ENCODE data around the gene MAPRE2. TPM values are rescaled to one million over a fixed set of nuclear protein-coding genes. Genes with fewer than 3 reads are reported as not detected.

The MAPRE2 gene
- total RNA-seq, 4 donors from 2014 or later = 22.2 to 32.2 (median 24.5) TPM

DNA sequence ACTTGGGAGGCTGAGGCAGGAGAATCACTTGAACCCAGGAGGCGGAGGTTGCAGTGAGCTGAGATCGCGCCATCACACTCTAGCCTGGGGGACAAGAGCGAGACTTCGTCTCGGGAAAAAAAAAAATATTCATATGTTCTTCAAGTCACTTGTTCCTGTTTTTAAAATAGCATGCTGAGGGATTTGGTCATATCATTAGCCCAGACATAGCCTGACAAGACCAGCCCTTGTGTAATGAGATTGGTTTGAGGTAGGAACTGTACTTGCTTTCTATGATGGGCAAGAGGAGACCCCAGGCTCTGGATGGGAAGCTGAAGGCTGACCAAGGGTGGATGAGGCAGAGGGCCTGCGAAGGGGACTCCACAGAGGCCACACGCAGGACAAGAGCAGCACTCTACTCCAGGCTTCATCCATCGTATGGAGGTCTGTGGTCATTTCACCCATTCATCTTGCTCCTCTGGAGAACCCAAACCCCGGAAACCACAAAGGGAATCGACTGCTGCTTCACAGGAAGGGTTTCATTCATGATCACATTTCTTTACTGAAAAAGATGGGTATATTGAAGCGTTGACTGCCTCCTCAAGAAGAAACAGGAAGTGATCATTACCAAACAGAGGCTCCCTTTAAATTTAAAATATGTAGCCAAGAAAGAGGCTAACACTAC is 112.5 kb downstream of the MAPRE2 start:
- intact Hi-C loops (cut with DNase I) = no loop called here
- 88% methylated on average over 12 of the region's 12 CpGs for WGBS
- no peak for DNase-seq (ENCODE audit: extremely low spot score)
- Histone ChIP-seq H3K27me3 (no peaks in the 10 kb centered on the region), H3K9me3 (no peaks in the 10 kb centered on the region), H3K27ac (replicated peaks in 1 of 4) (no peak overlapping the region), H3K36me3 (no peaks in the 10 kb centered on the region), H3K4me3 (no peak overlapping the region), H3K4me1 (peaks cover 6 to 10% (median 9%) of the 10 kb centered on the region in 4 donors)
- no peak for TF ChIP-seq POLR2A (IDR thresholded peaks at IDR 0.05; ENCODE audit: low read depth)
- TF ChIP-seq, protein P1, sequence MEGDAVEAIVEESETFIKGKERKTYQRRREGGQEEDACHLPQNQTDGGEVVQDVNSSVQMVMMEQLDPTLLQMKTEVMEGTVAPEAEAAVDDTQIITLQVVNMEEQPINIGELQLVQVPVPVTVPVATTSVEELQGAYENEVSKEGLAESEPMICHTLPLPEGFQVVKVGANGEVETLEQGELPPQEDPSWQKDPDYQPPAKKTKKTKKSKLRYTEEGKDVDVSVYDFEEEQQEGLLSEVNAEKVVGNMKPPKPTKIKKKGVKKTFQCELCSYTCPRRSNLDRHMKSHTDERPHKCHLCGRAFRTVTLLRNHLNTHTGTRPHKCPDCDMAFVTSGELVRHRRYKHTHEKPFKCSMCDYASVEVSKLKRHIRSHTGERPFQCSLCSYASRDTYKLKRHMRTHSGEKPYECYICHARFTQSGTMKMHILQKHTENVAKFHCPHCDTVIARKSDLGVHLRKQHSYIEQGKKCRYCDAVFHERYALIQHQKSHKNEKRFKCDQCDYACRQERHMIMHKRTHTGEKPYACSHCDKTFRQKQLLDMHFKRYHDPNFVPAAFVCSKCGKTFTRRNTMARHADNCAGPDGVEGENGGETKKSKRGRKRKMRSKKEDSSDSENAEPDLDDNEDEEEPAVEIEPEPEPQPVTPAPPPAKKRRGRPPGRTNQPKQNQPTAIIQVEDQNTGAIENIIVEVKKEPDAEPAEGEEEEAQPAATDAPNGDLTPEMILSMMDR (IDR thresholded peaks at IDR 0.05) = no peak
- no peak for TF ChIP-seq POLR2AphosphoS5 (IDR thresholded peaks at IDR 0.05)
- no peak for TF ChIP-seq EP300 (IDR thresholded peaks at IDR 0.05)

DNA sequence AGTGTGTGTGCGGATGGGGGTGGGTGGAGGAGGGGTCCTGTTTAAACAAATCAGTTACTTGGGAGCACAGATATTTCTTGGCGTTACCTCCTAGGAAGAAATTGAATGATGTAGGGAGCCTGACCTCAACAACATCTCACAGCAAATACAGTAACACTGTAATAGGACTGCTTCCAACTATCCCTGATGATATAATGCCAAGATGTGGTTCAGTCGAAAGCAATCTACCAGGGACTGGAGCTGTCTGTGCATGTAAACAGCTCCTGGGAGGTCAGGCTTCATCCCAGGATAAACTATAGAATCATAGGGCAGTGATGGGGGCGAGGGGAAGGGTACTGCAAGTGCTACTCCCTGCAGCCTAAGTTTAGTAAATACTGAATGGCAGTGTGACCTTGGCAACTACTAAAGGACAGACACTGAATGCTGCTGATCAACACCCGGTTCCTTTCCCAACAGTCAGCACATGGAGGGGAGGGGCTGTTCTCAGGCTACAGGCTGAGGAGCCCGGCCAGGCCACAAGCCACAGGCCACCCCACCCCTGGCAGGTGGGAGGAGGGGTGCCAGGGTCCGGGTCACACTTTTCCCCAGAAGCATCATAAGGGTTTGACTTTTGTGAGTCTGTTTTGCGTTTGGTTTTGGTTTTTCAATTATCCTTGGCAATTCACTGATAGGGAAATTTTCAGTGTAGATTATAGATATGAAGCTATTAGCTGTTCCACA is 114.3 kb downstream of the MAPRE2 start:
- 21% methylated on average over 5 of the region's 8 CpGs for WGBS
- H3K9me3 ChIP-seq = no peaks in the 10 kb centered on the region
- no peaks in the 10 kb centered on the region for H3K27me3 ChIP-seq
- peak; percentile 75 for DNase-seq (ENCODE audit: extremely low spot score)
- intact Hi-C loops (cut with DNase I) = no loop called here
- no peaks in the 10 kb centered on the region for H3K36me3 ChIP-seq
- peaks cover 6 to 10% (median 9%) of the 10 kb centered on the region in 4 donors for H3K4me1 ChIP-seq
- no peak overlapping the region for H3K4me3 ChIP-seq
- TF ChIP-seq EP300 (IDR thresholded peaks at IDR 0.05) = no peak
- TF ChIP-seq, protein P1 (IDR thresholded peaks at IDR 0.05) = no peak
- TF ChIP-seq POLR2A (IDR thresholded peaks at IDR 0.05; ENCODE audit: low read depth) = no peak
- no peak for TF ChIP-seq POLR2AphosphoS5 (IDR thresholded peaks at IDR 0.05)
- H3K27ac ChIP-seq (replicated peaks in 1 of 4) = no peak overlapping the region

DNA sequence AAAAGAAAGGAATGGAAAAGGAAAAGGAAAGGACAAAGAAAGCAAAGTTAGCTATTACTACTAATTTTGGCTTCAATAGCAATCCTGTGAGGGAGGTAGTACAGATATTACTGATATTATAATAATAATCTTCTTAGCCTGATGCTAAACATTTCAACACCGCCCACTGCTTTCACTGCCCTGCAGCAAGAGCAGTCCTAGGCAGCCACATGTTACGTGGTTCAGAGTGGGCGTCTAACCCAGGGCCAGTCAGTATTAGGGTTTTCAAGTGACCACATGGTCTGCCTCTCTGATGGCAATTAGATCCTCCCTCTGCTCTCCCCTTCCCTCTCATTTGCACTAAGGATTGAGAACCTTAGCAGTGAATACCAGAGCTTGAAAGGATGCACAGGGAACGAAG is 116.0 kb downstream of the MAPRE2 start:
- TF ChIP-seq, protein P1 (IDR thresholded peaks at IDR 0.05) = no peak
- no peak for TF ChIP-seq POLR2A (IDR thresholded peaks at IDR 0.05; ENCODE audit: low read depth)
- TF ChIP-seq POLR2AphosphoS5 (IDR thresholded peaks at IDR 0.05) = no peak
- TF ChIP-seq EP300 (IDR thresholded peaks at IDR 0.05) = no peak
- H3K9me3 ChIP-seq = no peaks in the 10 kb centered on the region
- WGBS = 86% methylated on average over 4 of the region's 4 CpGs

DNA sequence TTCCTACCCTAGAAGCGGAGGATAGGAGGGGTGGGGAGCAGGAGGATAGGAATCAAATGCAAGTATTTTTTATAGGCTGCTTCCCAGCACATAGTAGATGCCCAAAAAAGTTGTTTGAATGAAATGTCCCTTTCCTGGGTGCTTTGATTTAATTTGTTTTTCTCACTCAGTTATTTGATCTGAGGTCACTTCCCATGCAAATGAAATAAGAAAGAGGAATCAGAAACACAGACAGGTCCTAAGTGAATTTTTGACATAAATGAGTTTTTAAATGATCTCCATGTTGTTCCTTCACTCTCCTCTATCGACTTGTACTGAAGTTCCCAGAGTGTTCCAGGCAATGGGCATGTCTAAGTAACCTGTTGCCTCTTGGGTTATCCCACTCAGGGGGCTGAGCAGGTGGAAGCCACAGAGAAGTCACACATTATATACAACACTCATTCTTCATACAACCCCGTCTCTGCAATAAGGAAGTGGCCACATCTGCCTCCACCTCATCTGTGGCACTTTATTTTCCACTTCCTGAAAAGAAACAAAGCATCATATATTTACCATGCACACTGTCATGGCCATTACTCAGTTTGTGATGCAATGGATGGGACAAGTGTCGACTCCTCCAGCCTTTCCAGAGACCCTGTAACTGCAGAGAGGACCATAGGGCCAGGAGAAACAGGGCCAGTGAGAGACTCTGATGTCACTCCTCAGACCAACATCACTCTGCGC is 117.7 kb downstream of the MAPRE2 start:
- Histone ChIP-seq H3K9me3 (no peaks in the 10 kb centered on the region), H3K27ac (replicated peaks in 1 of 4) (no peak overlapping the region), H3K4me3 (no peak overlapping the region), H3K4me1 (peaks cover 9 to 14% (median 12%) of the 10 kb centered on the region in 4 donors), H3K36me3 (no peaks in the 10 kb centered on the region), H3K27me3 (no peaks in the 10 kb centered on the region)
- TF ChIP-seq POLR2A (IDR thresholded peaks at IDR 0.05; ENCODE audit: low read depth) = no peak
- no peak for TF ChIP-seq POLR2AphosphoS5 (IDR thresholded peaks at IDR 0.05)
- intact Hi-C loops (cut with DNase I) = no loop called here
- WGBS = 77% methylated on average over 5 of the region's 5 CpGs
- no peak for DNase-seq (ENCODE audit: extremely low spot score)

More for the DNA sequence above, 116.0 kb downstream of the MAPRE2 start:
- no peak for DNase-seq (ENCODE audit: extremely low spot score)
- H3K4me3 ChIP-seq = no peak overlapping the region
- H3K27me3 ChIP-seq = no peaks in the 10 kb centered on the region
- no peaks in the 10 kb centered on the region for H3K36me3 ChIP-seq
- H3K4me1 ChIP-seq = peaks cover 6 to 10% (median 9%) of the 10 kb centered on the region in 4 donors
- intact Hi-C loops (cut with DNase I) = no loop called here
- H3K27ac ChIP-seq (replicated peaks in 1 of 4) = no peak overlapping the region

DNA sequence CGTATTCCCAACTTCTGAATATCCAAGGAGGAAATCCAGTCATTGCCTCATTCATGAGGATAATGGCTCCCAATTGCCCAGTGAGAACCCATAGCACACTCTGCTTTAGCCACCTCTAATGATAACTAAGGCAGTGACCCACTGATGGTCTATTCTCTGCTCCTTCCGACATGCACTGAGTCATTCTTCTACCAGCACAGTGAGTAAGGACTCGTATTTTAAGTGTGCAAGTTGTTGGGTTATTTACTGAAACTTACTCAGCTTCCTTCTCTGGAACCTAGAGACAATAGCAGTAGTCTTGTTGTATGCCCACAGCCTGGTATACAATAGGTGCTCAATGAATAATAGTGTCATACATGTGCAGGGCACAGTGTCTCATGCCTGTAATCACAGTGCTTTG is 118.6 kb downstream of the MAPRE2 start:
- H3K36me3 ChIP-seq = no peaks in the 10 kb centered on the region
- no peak overlapping the region for H3K27ac ChIP-seq (replicated peaks in 1 of 4)
- intact Hi-C loops (cut with DNase I) = no loop called here
- H3K4me3 ChIP-seq = no peak overlapping the region
- no peaks in the 10 kb centered on the region for H3K27me3 ChIP-seq
- peaks cover 15 to 22% (median 18%) of the 10 kb centered on the region in 4 donors for H3K4me1 ChIP-seq
- TF ChIP-seq, protein P1 (IDR thresholded peaks at IDR 0.05) = no peak
- no peak for TF ChIP-seq POLR2A (IDR thresholded peaks at IDR 0.05; ENCODE audit: low read depth)
- no peak for TF ChIP-seq POLR2AphosphoS5 (IDR thresholded peaks at IDR 0.05)
- no peak for TF ChIP-seq EP300 (IDR thresholded peaks at IDR 0.05)
- no peak for DNase-seq (ENCODE audit: extremely low spot score)
- H3K9me3 ChIP-seq = no peaks in the 10 kb centered on the region
- 82% methylated on average over 3 of the region's 3 CpGs for WGBS
